Activated naive CD4-positive, alpha-beta T cell treated with anti-CD3 and anti-CD28 coated beads for 36 hours (primary cell): ENCODE results near the gene AGPAT3. TPM values are rescaled to one million over a fixed set of nuclear protein-coding genes. Genes with fewer than 3 reads are reported as not detected.

Experiments used
- CTCF ChIA-PET: fragments of 350-600 bp; sonication (Branson Sonifier 250); formaldehyde crosslinking; loops from one replicate; lab custom pipeline; 2021; ENCODE audit warnings: antibody characterized with exemption; lab: Charles Lee
- DNase-seq: peaks from one replicate; pipeline ENCODE4 v3.0.0-alpha.2; 2020
- H3K27ac Mint-ChIP-seq: one replicate; pipeline ENCODE4 v1.8.0; 2021; ENCODE audit warnings: mild to moderate bottlenecking, mixed read lengths
- H3K27me3 Mint-ChIP-seq: one replicate; pipeline ENCODE4 v1.8.0; 2021; ENCODE audit warnings: low read depth, mixed read lengths
- H3K36me3 Mint-ChIP-seq: one replicate; pipeline ENCODE4 v1.8.0; 2021; ENCODE audit warnings: low read depth, mixed read lengths
- H3K4me1 Mint-ChIP-seq: one replicate; pipeline ENCODE4 v1.8.0; 2021; ENCODE audit warnings: low read depth, mixed read lengths
- H3K4me3 Mint-ChIP-seq: one replicate; pipeline ENCODE4 v1.8.0; 2021; ENCODE audit warnings: mild to moderate bottlenecking, moderate library complexity, mixed read lengths
- H3K9me3 Mint-ChIP-seq: one replicate; pipeline ENCODE4 v1.8.0; 2021; ENCODE audit warnings: mixed read lengths
- intact Hi-C: fragments of 100-400 bp; cut with micrococcal nuclease; formaldehyde crosslinking; loops from one replicate; pipeline ENCODE4 v1.15.1; 2023
- total RNA-seq, 2 experiments: library from RNA; stranded (reverse); gene quantifications; one replicate each; pipeline ENCODE4 v1.2.3, GENCODE V29; 2021

AGPAT3 gene
- total RNA-seq, 2 experiments from 2014 or later = 57.9 to 64.1 TPM

GRCh38 chr21:44029460-44030087 lies 164.6 kb downstream of the AGPAT3 start:
- no peak for DNase-seq
- H3K4me3 Mint-ChIP-seq = no peak overlapping the region
- H3K9me3 Mint-ChIP-seq = no peaks in the 10 kb centered on the region
- H3K27me3 Mint-ChIP-seq = no peaks in the 10 kb centered on the region
- H3K27ac Mint-ChIP-seq = no peak overlapping the region
- peaks cover 19% of the 10 kb centered on the region for H3K36me3 Mint-ChIP-seq
- peaks cover 50% of the 10 kb centered on the region for H3K4me1 Mint-ChIP-seq
- intact Hi-C loops = no loop called here
- CTCF ChIA-PET = no interaction called here

- intact Hi-C loops = no loop called here
- H3K4me3 Mint-ChIP-seq = no peak overlapping the region
- H3K36me3 Mint-ChIP-seq = peaks cover 42% of the 10 kb centered on the region
- H3K27me3 Mint-ChIP-seq = no peaks in the 10 kb centered on the region
- DNase-seq = no peak
- H3K9me3 Mint-ChIP-seq = no peaks in the 10 kb centered on the region
- CTCF ChIA-PET = no interaction called here
- peaks cover 8% of the 10 kb centered on the region for H3K4me1 Mint-ChIP-seq
- no peak overlapping the region for H3K27ac Mint-ChIP-seq
Measured at GRCh38 chr21:44035244-44035643, 170.2 kb downstream of the AGPAT3 start.

Other genes starting within 250 kb of the AGPAT3 start
- 1 to 10 TPM; 1.3 to 2.1 TPM for gene HSF2BP, start 205.7 kb upstream of the AGPAT3 start, total RNA-seq
- 10 to 100 TPM; 59.6 to 60.6 TPM for gene RRP1B, start 205.7 kb upstream of the AGPAT3 start, total RNA-seq
- gene PDXK, start 146.1 kb upstream of the AGPAT3 start, total RNA-seq = 100 to 1,000 TPM; 125 to 133 TPM
- gene CSTB, start 88.9 kb upstream of the AGPAT3 start, total RNA-seq = 10 to 100 TPM; 22.8 to 23.0 TPM
- 10 to 100 TPM; 33.6 to 35.5 TPM for gene RRP1, start 75.6 kb upstream of the AGPAT3 start, total RNA-seq
- gene TRAPPC10, start 147.1 kb downstream of the AGPAT3 start, total RNA-seq = 10 to 100 TPM; 37.1 to 38.6 TPM
- gene PWP2, start 242.2 kb downstream of the AGPAT3 start, total RNA-seq = 10 to 100 TPM; 29.6 to 30.9 TPM